ENCODE results near the gene NGEF. TPM values are rescaled to one million over a fixed set of nuclear protein-coding genes. Genes with fewer than 3 reads are reported as not detected.
A peak's percentile ranks its signal among the peaks of the same experiment; 100 is the strongest.

NGEF gene
- total and polyA plus RNA-seq, 7 donors = 0.28 to 13.9 (median 10.8) TPM; not detected in 2

DNA sequence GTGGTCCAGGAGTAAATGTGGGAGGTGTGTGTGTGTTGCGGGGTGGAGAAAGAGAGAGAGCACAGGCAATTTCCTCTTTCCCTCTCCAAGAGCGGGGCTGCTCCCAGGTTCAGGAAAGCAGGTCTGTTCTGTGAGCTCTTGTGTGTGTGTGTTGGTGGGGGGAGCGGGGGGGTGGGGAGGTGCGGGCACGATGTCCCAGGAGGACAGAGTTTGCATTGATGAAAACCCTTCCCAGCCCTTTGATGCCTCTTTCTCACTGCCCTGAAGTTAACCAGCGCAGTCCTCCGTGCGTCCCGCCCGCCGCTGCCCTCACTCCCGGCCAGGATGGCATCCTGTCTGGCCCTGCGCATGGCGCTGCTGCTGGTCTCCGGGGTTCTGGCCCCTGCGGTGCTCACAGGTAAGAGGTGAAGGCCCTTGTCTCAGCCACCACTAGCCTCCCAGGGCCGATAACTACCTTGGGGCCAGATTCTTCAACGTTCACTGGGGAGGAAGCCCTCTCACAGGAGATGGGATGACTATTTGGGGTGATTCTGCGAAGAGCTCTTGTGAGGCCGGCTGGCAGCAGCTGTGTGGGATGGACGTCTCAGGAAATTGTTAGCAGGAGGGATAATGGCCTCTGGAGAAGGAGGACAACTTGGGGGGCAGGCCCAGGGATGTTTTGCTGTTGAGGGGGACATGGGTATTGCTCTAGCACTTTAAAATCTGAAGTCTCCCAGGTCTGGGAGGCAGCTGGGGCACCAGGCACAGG is 142.9 kb downstream of the NGEF start, which contains the start of gene SNORC:
TSS of gene SNORC (plus strand) at position 247 of the 748 bp plus-strand sequence. CDS start at position 325, 78 bp downstream.
- H3K4me3 ChIP-seq = no peak within 1 kb of the TSS
- no peak for TF ChIP-seq EP300 (IDR thresholded peaks at IDR 0.05)
- no peak for TF ChIP-seq POLR2A (IDR thresholded peaks at IDR 0.05)
- TF ChIP-seq CTCF (IDR thresholded peaks at IDR 0.05) = no peak
- TF ChIP-seq POLR2AphosphoS5 (IDR thresholded peaks at IDR 0.05) = no peak
- H3K36me3 ChIP-seq = no peaks in the 10 kb centered on the region
- intact Hi-C loops (cut with DNase I) = no loop called here
- H3K27me3 ChIP-seq = peaks cover 0 to 4% (median 4%) of the 10 kb centered on the region in 3 donors
- WGBS, 2 donors = 84 to 90% methylated on average over 21 of the region's 21 CpGs
- no peak within 1 kb of the TSS for H3K27ac ChIP-seq
- H3K4me1 ChIP-seq = no peaks in the 10 kb centered on the region
- no peaks in the 10 kb centered on the region for H3K9me3 ChIP-seq
- peak; percentile 52 for DNase-seq

- no peak overlapping the region for H3K27ac ChIP-seq
- no peaks in the 10 kb centered on the region for H3K36me3 ChIP-seq
- no peak overlapping the region for H3K4me3 ChIP-seq
- no peaks in the 10 kb centered on the region for H3K27me3 ChIP-seq
- no peak for TF ChIP-seq EP300 (IDR thresholded peaks at IDR 0.05)
- TF ChIP-seq CTCF (IDR thresholded peaks at IDR 0.05) = no peak
- TF ChIP-seq POLR2A (IDR thresholded peaks at IDR 0.05) = no peak
- TF ChIP-seq POLR2AphosphoS5 (IDR thresholded peaks at IDR 0.05) = no peak
- 76 to 81% methylated on average over 15 of the region's 15 CpGs for whole genome bisulfite sequencing, 2 donors
- no peaks in the 10 kb centered on the region for H3K4me1 ChIP-seq
- intact Hi-C loops (cut with DNase I) = no loop called here
- DNase-seq = peak; percentile 40
- H3K9me3 ChIP-seq = no peaks in the 10 kb centered on the region
These were observed 143.7 kb downstream of the NGEF start for GRCh38 chr2:232869138-232870017.

GRCh38 chr2:232866104-232866503 is 147.0 kb downstream of the NGEF start:
- Histone ChIP-seq H3K27me3 (no peaks in the 10 kb centered on the region), H3K4me3 (no peak overlapping the region), H3K9me3 (no peaks in the 10 kb centered on the region), H3K36me3 (peaks cover 0 to 6% (median 0%) of the 10 kb centered on the region in 4 donors), H3K4me1 (no peaks in the 10 kb centered on the region), H3K27ac (no peak overlapping the region)
- DNase-seq = no peak
- 35 to 67% methylated on average over 4 of the region's 4 CpGs for WGBS, 2 donors
- TF ChIP-seq POLR2A (IDR thresholded peaks at IDR 0.05) (no peak), CTCF (IDR thresholded peaks at IDR 0.05) (no peak), EP300 (IDR thresholded peaks at IDR 0.05) (no peak), POLR2AphosphoS5 (IDR thresholded peaks at IDR 0.05) (no peak)
- intact Hi-C loops (cut with DNase I) = no loop called here

DNA sequence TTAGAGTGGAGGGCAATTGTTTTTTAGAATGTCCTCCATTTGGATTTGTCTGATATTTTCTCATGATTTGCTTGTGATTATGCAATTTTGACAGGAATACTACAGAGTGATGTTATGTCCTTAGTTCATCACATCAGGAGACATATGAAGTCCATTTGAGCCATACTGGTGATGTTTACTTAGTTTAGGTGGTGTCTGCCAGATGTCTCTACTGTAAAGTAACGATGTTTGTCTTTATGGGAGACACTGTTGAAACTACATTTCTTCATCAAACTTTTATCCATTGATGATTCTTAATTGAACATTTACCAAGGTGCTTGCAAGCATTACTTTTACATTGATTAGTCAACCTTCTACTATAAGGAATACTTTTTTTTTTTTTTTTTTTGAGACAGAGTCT is 147.9 kb downstream of the NGEF start:
- intact Hi-C loops (cut with DNase I) = no loop called here

More for the DNA sequence above, 147.9 kb downstream of the NGEF start:
- TF ChIP-seq CTCF (IDR thresholded peaks at IDR 0.05) = no peak
- TF ChIP-seq EP300 (IDR thresholded peaks at IDR 0.05) = no peak
- TF ChIP-seq POLR2AphosphoS5 (IDR thresholded peaks at IDR 0.05) = no peak
- TF ChIP-seq POLR2A (IDR thresholded peaks at IDR 0.05) = no peak
- Histone ChIP-seq H3K9me3 (no peaks in the 10 kb centered on the region), H3K4me1 (no peaks in the 10 kb centered on the region), H3K27ac (no peak overlapping the region), H3K4me3 (no peak overlapping the region), H3K27me3 (no peaks in the 10 kb centered on the region), H3K36me3 (peaks cover 0 to 16% (median 0%) of the 10 kb centered on the region in 4 donors)
- 23 to 63% methylated on average over 1 of the region's 1 CpG for WGBS, 2 donors
- DNase-seq = no peak
